ENCODE results near the gene MRPS5. TPM values are rescaled to one million over a fixed set of nuclear protein-coding genes. Genes with fewer than 3 reads are reported as not detected.

MRPS5 gene
- total RNA-seq, 1 donor from 2014 or later, result 57.4 TPM

DNA sequence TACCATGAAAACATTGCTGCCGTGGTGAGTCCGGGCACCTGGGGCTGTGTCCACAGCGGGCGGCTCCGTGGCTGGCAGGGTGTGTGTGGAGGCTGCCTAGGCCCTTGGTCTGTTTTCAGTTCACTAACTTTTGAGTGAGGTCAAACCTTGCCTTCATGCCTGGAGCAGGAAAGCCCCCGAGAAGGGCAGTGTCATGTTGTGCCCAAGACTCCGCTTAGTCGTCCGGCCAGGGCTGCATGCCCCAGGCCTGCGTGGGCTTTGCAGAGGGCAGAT is 72.0 kb downstream of the MRPS5 start:
- Mint-ChIP-seq H3K27me3 (ENCODE audit: low read depth, unreplicated experiment) (peaks cover 60% of the 10 kb centered on the region), H3K27ac (ENCODE audit: unreplicated experiment) (no peak overlapping the region), H3K4me1 (ENCODE audit: low read depth, unreplicated experiment) (no peaks in the 10 kb centered on the region), H3K4me3 (ENCODE audit: unreplicated experiment) (no peak overlapping the region), H3K9me3 (ENCODE audit: unreplicated experiment) (no peaks in the 10 kb centered on the region), H3K36me3 (ENCODE audit: low read depth, unreplicated experiment) (no peaks in the 10 kb centered on the region)
- Histone ChIP-seq H3K4me2 (ENCODE audit: low read length) (no peak overlapping the region), H3K27ac (ENCODE audit: low read depth, low read length) (no peak overlapping the region), H4K20me1 (ENCODE audit: insufficient read depth, low read length) (no peaks in the 10 kb centered on the region), H3K4me1 (ENCODE audit: insufficient read depth, low read length) (no peaks in the 10 kb centered on the region), H3K79me2 (ENCODE audit: insufficient read depth, low read length) (no peaks in the 10 kb centered on the region), H3K9ac (ENCODE audit: low read length) (no peak overlapping the region), H3K36me3 (ENCODE audit: insufficient read depth, low read length) (no peaks in the 10 kb centered on the region), H3K4me3 (ENCODE audit: insufficient read depth, low read depth, low read length) (no peak overlapping the region), H2AFZ (ENCODE audit: low read depth, low read length) (no peak overlapping the region), H3K27me3 (ENCODE audit: insufficient read depth, low read length) (peaks cover 2% of the 10 kb centered on the region), H3K9me3 (ENCODE audit: insufficient read depth, low read depth, low read length) (no peaks in the 10 kb centered on the region)
- DNase-seq (ENCODE audit: low read depth) (no peak), FAIRE-seq (no peak)
- TF ChIP-seq CTCF (IDR thresholded peaks at IDR 0.05; ENCODE audit: insufficient read depth, low read depth, low read length), result no peak
- no peak for TF ChIP-seq EZH2 (IDR thresholded peaks at IDR 0.05; ENCODE audit: insufficient read depth, low read length)

DNA sequence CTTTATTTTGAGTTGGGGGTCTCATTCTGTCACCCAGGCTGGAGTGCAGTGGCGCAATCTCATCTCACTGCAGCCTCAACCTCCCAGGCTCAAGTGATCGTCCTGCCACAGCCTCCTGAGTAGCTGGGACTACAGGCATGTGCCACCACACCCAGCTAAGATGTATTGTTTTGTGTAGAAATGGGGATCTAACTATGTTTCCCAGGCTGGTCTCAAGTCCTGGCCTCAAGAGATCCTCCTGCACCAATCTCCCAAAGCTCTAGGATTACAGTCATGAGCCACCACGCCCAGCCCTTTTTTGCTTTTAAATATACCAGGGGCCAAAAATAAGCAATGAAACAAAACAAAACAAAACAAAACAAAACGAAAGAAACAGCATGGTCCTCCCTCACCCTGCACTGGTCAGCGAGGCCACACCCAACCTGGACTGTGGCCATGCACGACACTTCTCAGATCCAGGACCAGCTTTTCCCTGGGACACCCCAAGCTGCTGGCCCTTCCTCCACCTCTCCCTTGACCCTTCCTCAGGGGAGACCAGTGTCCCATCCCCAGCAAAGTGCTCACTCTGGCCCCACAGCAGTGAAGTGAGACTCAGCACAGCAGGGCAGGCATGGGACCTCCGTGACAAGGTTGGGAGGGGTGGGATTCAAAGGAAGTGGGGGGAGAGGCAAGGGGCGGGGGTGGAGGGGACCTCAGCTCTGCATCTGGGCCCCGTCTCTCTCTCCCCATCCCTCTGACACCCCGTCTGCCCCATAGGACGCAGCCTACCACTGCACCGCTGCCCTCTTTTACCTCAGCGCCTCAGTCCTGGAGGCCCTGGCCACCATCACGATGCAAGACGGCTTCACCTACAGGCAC is 72.6 kb downstream of the MRPS5 start:
- no peaks in the 10 kb centered on the region for H4K20me1 ChIP-seq (ENCODE audit: insufficient read depth, low read length)
- Mint-ChIP-seq H3K36me3 (ENCODE audit: low read depth, unreplicated experiment) (no peaks in the 10 kb centered on the region), H3K4me1 (ENCODE audit: low read depth, unreplicated experiment) (peaks cover 2% of the 10 kb centered on the region), H3K9me3 (ENCODE audit: unreplicated experiment) (no peaks in the 10 kb centered on the region), H3K27ac (ENCODE audit: unreplicated experiment) (no peak overlapping the region), H3K4me3 (ENCODE audit: unreplicated experiment) (no peak overlapping the region), H3K27me3 (ENCODE audit: low read depth, unreplicated experiment) (peaks cover 55% of the 10 kb centered on the region)
- no peak overlapping the region for H3K27ac ChIP-seq (ENCODE audit: low read depth, low read length)
- no peak overlapping the region for H2AFZ ChIP-seq (ENCODE audit: low read depth, low read length)
- H3K4me2 ChIP-seq (ENCODE audit: low read length), result no peak overlapping the region
- H3K4me1 ChIP-seq (ENCODE audit: insufficient read depth, low read length), result no peaks in the 10 kb centered on the region
- H3K9me3 ChIP-seq (ENCODE audit: insufficient read depth, low read depth, low read length), result no peaks in the 10 kb centered on the region
- no peaks in the 10 kb centered on the region for H3K79me2 ChIP-seq (ENCODE audit: insufficient read depth, low read length)
- TF ChIP-seq CTCF (IDR thresholded peaks at IDR 0.05; ENCODE audit: insufficient read depth, low read depth, low read length) (no peak), EZH2 (IDR thresholded peaks at IDR 0.05; ENCODE audit: insufficient read depth, low read length) (no peak)
- DNase-seq (ENCODE audit: low read depth), result no peak
- H3K9ac ChIP-seq (ENCODE audit: low read length), result no peak overlapping the region
- no peaks in the 10 kb centered on the region for H3K27me3 ChIP-seq (ENCODE audit: insufficient read depth, low read length)
- no peak overlapping the region for H3K4me3 ChIP-seq (ENCODE audit: insufficient read depth, low read depth, low read length)
- no peak for FAIRE-seq
- H3K36me3 ChIP-seq (ENCODE audit: insufficient read depth, low read length), result no peaks in the 10 kb centered on the region

Data from astrocyte (in vitro differentiated cells and primary cell).